Activated gamma-delta T cell treated with anti-CD3 and anti-CD28 coated beads, Interleukin-2, amount 50 U/mL, for 16 hours (primary cell): Measurements from ENCODE around the gene BSND.

Source experiments
- DNase-seq: peaks from one replicate; pipeline ENCODE4 v3.0.0-alpha.2; 2020; ENCODE audit warnings: low read depth

Gene BSND

DNA sequence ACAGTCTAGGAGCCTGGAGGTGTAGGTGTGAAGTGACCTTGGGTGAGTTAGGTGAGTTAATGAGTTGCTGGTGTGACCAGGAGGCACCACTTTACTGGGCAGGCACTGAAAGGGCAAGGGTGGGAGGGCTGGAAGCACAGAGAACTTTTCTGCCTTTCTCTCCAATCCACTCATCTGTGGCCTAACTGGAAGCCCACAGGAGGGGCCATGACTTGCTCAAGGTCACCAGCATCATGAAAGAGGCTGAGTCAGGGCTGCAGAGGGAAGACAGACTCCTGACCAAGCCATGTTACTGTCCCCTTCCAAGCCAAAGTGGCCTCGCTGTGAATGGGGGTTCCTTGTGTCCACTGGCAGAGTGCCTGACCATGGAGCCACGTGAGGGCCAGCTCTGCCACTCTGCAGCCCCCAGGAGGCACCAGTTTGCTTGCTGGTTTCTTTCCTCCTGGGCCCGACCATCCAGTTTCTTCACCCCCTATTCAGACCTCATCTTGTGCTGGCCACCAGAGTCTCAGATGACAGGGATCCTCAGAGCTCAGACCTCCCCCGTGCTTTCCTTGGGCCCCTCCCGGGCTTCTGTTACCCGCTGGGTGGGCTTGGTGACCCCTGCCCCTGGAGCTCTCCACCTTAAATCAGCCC, 4.3 kb upstream of the BSND start:
- no peak for DNase-seq

- DNase-seq: no peak
Observed at GRCh38 chr1:54995013-54995760, 3.5 kb upstream of the BSND start.

DNA sequence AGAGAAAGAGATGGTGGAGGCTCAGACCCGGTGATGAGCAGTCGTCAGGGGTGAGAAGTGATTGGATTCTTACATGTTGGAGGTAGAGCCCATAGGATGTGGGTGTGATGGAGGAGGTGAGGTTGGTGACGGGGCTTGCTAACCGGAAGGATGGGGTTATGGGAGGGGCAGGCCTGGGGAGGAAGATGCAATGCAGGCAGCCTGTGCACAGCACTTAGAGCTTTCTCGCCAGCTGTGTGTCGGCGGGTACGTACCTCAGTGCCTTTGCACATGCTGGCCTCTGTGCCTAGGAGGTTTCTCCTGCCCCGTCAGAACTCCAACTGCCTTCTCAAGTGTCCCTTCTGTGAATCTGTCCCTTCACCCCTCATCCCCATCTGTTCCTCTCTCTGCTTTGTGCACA, 2.9 kb upstream of the BSND start:
- peak; percentile 9 for DNase-seq

- peak; percentile 56 for DNase-seq
Observed at GRCh38 chr1:54996359-54996868, 2.3 kb upstream of the BSND start.

DNA sequence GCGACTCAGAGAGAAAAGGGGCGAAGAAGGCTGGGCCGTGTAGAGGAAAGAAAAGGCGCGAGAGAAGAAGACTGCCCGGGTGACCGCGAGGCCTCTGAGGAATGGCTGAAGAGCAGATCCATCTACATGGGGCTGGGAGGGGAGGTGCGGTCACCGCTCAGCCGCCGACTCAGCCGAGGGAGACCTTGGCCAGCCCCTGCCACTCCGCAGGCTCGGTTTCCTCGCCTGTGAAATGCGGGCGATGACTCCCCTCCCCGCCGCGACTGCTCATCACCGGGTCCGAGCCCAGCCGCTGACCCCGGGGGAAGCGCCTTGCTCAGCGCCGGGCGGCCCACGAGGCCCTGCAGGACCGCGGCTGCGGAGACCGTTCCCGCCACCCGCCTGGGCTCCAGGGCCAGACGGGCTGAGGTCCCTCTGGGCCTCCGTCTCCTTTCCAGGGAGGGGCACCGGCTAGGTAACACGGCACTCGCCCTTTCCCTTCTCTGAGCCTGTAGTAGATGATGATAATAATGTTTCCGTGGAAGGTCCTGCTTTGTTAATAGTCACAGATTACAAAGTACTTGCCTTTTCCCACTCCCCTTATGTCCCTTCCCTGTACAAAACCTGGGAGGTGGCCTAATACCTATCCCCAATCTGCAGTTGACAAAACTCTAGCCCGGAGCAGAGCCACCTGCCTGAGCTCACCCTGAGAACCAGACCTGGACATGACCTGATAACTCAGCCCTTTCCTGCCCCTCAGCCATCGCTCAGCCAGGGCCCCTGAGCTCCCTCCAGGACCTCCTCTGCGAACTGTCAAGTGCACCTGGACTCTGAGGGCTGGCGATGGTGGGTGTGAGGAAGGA, 1.6 kb upstream of the BSND start:
- DNase-seq: no peak

- DNase-seq: no peak
Observed at GRCh38 chr1:54997711-54997986, 1.1 kb upstream of the BSND start.

- DNase-seq: no peak
Observed at GRCh38 chr1:54998100-54998499, 633 bp upstream of the BSND start.

GRCh38 chr1:55000110-55001085, 1.7 kb downstream of the BSND start:
- no peak for DNase-seq

GRCh38 chr1:55001311-55001710, 2.6 kb downstream of the BSND start:
- no peak for DNase-seq

DNA sequence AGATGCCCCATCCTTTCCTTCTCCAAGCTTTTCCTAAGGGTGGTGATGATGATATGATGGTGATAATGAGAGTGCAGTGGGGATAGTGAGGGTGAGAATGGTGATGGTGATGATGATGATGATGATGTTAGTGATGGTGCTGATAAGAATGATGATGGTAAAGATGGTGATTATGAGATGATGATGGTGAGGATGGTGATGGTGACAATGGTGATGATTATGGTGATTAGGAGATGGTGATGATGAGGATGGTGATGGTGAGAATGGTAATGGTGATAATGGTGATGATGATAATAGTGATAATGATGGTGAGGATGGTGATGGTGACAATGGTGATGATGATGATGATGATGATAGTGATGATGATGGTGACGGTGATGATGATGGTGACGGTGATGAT, 4.0 kb downstream of the BSND start:
- no peak for DNase-seq

- DNase-seq: no peak
Observed at GRCh38 chr1:55005351-55006140, 6.8 kb downstream of the BSND start.

DNA sequence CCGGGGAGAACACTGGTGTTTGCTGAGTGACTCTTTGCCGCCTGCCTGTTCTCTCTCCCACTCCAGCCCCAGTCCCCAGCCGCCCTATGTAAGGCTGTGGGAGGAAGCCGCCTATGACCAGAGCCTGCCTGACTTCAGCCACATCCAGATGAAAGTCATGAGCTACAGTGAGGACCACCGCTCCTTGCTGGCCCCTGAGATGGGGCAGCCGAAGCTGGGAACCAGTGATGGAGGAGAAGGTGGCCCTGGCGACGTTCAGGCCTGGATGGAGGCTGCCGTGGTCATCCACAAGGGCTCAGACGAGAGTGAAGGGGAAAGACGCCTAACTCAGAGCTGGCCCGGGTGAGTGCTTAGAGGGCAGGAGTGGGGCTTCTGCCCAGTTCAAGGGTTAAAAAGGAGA, 8.2 kb downstream of the BSND start:
- DNase-seq: no peak

DNA sequence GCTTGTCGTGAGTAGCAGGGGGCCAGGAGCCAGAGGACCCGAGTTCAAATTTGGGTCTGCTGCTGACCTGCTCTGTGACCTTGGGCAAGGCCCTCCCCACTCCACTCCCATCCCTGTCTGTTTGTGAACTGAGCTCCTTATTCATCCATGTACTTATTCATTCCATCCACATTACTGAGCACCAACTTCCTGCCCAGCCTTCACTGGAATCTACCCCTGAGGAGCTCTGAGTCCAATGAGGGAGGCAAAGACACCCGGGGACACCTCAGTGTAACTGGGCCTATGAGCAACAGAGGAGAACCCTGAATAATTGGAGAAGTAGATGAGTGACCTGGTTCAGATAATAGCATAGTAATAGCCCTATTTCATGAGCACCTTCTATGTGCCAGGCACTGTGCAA, 8.9 kb downstream of the BSND start:
- DNase-seq: no peak

DNA sequence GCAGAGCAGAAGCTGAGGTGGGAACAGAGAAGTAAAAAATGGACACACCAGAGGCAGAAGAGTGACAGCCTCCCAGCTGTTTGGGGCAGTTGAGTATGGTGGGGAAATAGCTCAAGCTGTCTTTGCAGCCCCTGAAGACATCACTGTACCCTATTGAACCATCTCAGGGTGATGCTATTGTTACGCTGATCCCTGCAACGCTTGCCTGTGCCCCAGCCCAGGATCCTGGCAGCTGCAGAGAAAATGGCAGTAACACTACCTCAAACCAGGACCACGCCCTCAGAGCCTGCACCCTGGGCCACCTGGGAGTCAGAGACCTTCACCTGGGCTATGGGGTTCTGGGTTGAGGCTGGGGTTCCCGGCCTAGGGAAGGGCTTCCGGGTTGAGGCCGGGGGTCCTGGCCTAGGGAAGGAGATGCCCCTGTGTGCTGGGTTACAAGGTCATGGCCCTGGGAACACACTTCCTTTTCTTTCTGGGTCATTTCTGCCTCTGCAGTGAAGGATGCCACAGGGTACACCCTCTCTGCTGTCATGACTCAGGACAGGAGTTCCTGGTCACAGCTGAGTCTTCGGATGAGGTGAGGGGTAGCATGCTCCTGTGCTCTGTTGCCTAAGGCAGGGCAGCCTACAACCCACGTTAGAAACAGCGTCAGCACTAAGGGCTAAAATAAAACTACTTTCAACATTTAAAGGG, 11.6 kb downstream of the BSND start:
- no peak for DNase-seq

DNA sequence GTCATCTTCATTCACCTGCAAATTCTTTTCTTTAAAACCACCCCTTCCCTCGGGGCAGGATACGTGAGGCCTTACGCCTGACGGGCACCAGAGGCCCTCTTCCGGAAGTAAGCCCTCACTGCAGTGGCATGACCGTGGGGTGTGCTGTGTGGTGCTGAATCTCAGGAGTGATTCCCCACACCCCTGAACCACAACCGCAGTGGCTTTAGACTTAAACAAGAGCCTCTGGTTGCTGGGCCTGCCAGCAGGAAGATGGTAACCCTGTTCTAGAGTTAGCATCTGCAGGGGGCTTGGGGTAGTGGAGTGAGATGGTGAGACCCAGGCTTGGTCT, 12.1 kb downstream of the BSND start:
- DNase-seq: no peak

- no peak for DNase-seq
Observed at GRCh38 chr1:55012661-55013060, 13.9 kb downstream of the BSND start.

GRCh38 chr1:55015123-55015522, 16.4 kb downstream of the BSND start:
- DNase-seq: no peak

DNA sequence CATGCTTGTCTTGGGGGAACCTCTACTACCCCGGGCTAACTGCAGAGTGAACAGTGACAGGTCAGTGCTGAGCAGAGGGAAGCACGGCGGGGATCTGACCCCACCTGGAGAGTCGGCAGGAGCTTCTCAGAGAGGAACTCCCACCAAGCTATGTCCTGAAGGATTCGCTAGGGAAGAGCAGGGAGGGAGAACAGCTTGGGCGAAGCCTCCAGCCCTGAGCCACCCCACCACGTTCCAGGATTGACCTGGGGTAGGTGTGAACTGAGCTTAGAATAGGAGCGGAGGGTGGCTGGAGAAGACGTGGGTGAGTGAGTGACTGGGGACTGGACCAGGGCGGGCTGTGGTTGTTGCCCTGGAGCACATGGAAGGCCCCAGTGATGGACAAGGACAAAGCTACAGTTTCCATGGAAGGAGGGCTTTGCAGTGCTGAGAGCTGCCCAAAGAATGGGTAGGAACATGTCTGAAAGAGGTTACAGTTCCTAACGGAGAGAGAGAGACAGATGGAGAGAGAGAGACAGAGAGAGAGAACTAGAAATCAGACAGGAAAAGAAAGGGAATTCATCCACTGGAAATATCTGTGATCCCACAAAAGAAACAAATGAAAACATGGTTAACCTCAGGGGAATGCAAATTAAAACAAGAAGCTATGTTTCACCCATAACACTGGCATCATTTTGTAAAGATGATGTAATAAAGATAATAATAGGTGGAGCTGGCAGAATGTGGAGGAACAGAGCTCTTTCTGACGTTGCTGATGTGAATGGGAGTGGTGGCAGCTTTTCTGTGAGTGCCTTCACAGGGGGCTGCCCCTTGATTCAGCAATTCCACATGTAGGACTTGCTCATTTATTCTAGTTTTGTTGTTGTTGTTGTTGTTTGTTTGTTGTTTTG, 17.2 kb downstream of the BSND start:
- DNase-seq: no peak

GRCh38 chr1:55018395-55018794, 19.7 kb downstream of the BSND start:
- DNase-seq: no peak
